Measurements from ENCODE around the gene TBX6. TPM values are rescaled to one million over a fixed set of nuclear protein-coding genes. Genes with fewer than 3 reads are reported as not detected.
A peak's percentile ranks its signal among the peaks of the same experiment; 100 is the strongest.

TBX6 gene
- total RNA-seq, 1 donor from 2014 or later = 6.4 TPM

- H3K27ac ChIP-seq = peak overlapping the region; percentile 100
- TF ChIP-seq POLR2AphosphoS5 (IDR thresholded peaks at IDR 0.05; ENCODE audit: insufficient read depth in 1 of 2, low read depth in 1 of 2) (peak in 1 of 2 donors; percentile 10), POLR2A (IDR thresholded peaks at IDR 0.05) (no peak)
- intact Hi-C loops (cut with DNase I) = no loop called here
- H3K27me3 ChIP-seq = no peaks in the 10 kb centered on the region
- peak overlapping the region; percentile 94 for H3K4me3 ChIP-seq
- peaks cover 0 to 18% of the 10 kb centered on the region in 2 donors for H3K36me3 ChIP-seq
- H3K9me3 ChIP-seq = no peaks in the 10 kb centered on the region
- peaks cover 47% of the 10 kb centered on the region for H3K4me1 ChIP-seq
- no peak for DNase-seq (ENCODE audit: extremely low spot score in 2 of 2)
These were observed 3.7 kb upstream of the TBX6 start for GRCh38 chr16:30095166-30096078.

GRCh38 chr16:30094541-30095165 is 2.9 kb upstream of the TBX6 start:
- Histone ChIP-seq H3K4me3 (peak overlapping the region; percentile 94), H3K9me3 (no peaks in the 10 kb centered on the region), H3K27me3 (no peaks in the 10 kb centered on the region), H3K36me3 (peaks cover 0 to 18% of the 10 kb centered on the region in 2 donors), H3K27ac (peak overlapping the region; percentile 100), H3K4me1 (peaks cover 48% of the 10 kb centered on the region)
- TF ChIP-seq POLR2A (IDR thresholded peaks at IDR 0.05) = no peak
- no peak for DNase-seq (ENCODE audit: extremely low spot score in 2 of 2)
- intact Hi-C loops (cut with DNase I) = no loop called here

GRCh38 chr16:30092373-30093010 is 768 bp upstream of the TBX6 start:
- TF ChIP-seq POLR2A (IDR thresholded peaks at IDR 0.05) (no peak), POLR2AphosphoS5 (IDR thresholded peaks at IDR 0.05; ENCODE audit: insufficient read depth in 1 of 2, low read depth in 1 of 2) (peak; percentile 30 to 34), CTCF (IDR thresholded peaks at IDR 0.05) (peak in 1 of 3 experiments; percentile 46)
- Histone ChIP-seq H3K4me1 (peaks cover 48% of the 10 kb centered on the region), H3K4me3 (peak overlapping the region; percentile 51 to 59)

GRCh38 chr16:30090610-30091331 is 953 bp downstream of the TBX6 start:
- TF ChIP-seq POLR2A (IDR thresholded peaks at IDR 0.05) (no peak), CTCF (IDR thresholded peaks at IDR 0.05) (no peak), POLR2AphosphoS5 (IDR thresholded peaks at IDR 0.05; ENCODE audit: insufficient read depth in 1 of 2, low read depth in 1 of 2) (no peak)
- Histone ChIP-seq H3K4me3 (peak overlapping the region; percentile 51 to 59), H3K36me3 (peaks cover 0 to 19% of the 10 kb centered on the region in 2 donors), H3K27me3 (no peaks in the 10 kb centered on the region), H3K9me3 (no peaks in the 10 kb centered on the region), H3K4me1 (peaks cover 48% of the 10 kb centered on the region), H3K27ac (peak overlapping the region; percentile 89)
- intact Hi-C loops (cut with DNase I) = no loop called here
- no peak for DNase-seq (ENCODE audit: extremely low spot score in 2 of 2)

More at GRCh38 chr16:30092373-30093010, 768 bp upstream of the TBX6 start:
- no peaks in the 10 kb centered on the region for H3K9me3 ChIP-seq
- H3K36me3 ChIP-seq = peaks cover 0 to 18% of the 10 kb centered on the region in 2 donors
- no peaks in the 10 kb centered on the region for H3K27me3 ChIP-seq
- peak overlapping the region; percentile 89 for H3K27ac ChIP-seq
- DNase-seq (ENCODE audit: extremely low spot score in 2 of 2) = no peak
- intact Hi-C loops (cut with DNase I) = no loop called here

GRCh38 chr16:30088832-30089624 is 2.7 kb downstream of the TBX6 start:
- TF ChIP-seq CTCF (IDR thresholded peaks at IDR 0.05) = no peak
- TF ChIP-seq POLR2AphosphoS5 (IDR thresholded peaks at IDR 0.05; ENCODE audit: insufficient read depth in 1 of 2, low read depth in 1 of 2) = no peak
- no peak for TF ChIP-seq POLR2A (IDR thresholded peaks at IDR 0.05)
- peaks cover 0 to 21% of the 10 kb centered on the region in 2 donors for H3K36me3 ChIP-seq
- no peak for DNase-seq (ENCODE audit: extremely low spot score in 2 of 2)
- H3K27me3 ChIP-seq = no peaks in the 10 kb centered on the region
- H3K4me1 ChIP-seq = peaks cover 32% of the 10 kb centered on the region
- H3K4me3 ChIP-seq = no peak overlapping the region
- H3K9me3 ChIP-seq = no peaks in the 10 kb centered on the region
- H3K27ac ChIP-seq = peak overlapping the region; percentile 89
- intact Hi-C loops (cut with DNase I) = no loop called here

All from vagina (tissue), 2 donors.